ENCODE data around the gene PLCB2. TPM values are rescaled to one million over a fixed set of nuclear protein-coding genes. Genes with fewer than 3 reads are reported as not detected.

PLCB2 gene
- total and polyA plus RNA-seq, 4 donors: 7.6 to 21.8 (median 16.5) TPM

DNA sequence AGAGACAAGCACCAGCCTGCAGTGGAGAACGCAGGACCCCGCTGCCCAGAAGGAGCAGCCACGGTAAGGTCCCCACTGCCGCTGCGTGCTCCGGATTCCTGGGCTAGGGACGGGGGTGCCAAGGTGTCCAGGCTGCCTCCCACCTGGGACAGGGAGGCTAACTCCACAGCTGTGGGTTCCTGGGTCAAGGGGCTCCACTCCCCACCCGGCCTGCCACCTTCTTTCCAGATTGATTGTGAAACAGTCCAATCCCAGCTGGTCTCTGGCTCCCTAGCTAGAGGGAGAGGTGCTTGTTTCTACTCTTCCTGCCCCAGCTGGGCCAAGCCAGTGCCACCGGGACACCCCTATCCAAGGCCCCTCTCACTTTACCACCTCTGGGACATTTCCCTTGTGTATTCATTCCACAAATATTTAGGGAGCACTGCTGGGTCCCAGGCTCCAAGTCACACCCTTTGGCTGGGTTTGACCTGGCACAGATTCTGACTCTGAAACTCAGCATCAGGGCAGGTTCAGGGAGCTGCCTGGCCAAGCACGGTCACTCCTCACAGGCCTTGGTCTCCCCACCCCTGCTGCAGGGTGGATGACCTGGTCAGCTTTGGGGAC, 67.0 kb downstream of the PLCB2 start:
- WGBS (ENCODE audit: insufficient coverage): 89% methylated on average over 6 of the region's 10 CpGs
- Histone ChIP-seq H3K9me3 (ENCODE audit: control insufficient read depth, insufficient read depth, low read length) (no peaks in the 10 kb centered on the region), H3K4me1 (ENCODE audit: control insufficient read depth, insufficient read depth, low read length) (peaks cover 42% of the 10 kb centered on the region), H3K27ac (ENCODE audit: low read depth, low read length) (no peak overlapping the region), H3K27me3 (ENCODE audit: control insufficient read depth, insufficient read depth, low read length) (peaks cover 3% of the 10 kb centered on the region), H3K4me3 (ENCODE audit: low read depth, low read length) (no peak overlapping the region), H3K36me3 (ENCODE audit: control insufficient read depth, insufficient read depth, low read length) (peaks cover 6% of the 10 kb centered on the region)
- no peak for DNase-seq (ENCODE audit: low read depth in 4 of 6, low spot score in 6 of 6)

DNA sequence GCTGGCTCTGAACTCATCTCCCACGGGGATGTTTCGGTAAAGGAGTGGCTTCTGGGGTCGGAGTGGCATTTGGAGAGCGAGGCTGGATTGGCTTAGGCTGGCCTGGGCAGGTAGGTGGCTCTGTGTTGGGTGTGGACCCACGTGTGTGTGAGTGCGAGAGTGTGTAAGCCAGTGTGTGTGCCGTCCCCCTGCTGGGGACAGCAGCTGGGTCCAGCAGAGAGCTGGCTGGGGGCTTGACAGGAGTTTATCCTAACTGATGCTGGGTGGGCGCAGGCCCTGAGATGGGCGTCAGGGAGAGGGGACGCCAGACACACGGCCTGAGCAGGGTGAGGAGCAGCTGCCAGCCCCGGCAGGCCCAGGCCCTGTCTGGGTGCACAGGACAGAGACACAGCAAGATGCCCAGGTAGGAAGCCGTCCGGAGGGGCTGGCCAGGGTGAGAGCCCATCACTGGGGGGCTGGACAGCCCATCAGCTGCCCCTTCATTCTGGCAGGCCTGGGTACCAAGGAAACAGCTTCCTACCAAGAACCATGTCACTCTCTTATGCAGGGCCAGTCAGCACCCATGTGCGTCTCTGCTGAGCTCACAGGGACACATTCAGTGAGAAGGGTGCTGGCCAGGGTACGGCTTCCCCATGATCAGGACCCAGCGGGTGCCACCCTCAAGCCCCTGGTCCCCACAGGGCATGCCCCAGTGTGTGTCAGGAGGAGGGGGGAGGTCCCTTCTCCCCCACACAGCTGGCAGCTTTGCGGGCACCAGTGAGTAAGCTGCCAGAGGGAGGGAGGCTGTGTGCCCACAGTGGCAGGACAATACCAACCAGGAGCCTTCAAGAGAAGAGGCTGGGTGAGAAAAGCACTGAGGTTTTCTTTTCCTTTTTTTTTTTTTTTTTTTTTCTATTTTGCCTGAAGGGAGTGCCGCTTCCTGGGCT, 67.8 kb downstream of the PLCB2 start:
- H3K9me3 ChIP-seq (ENCODE audit: control insufficient read depth, insufficient read depth, low read length): no peaks in the 10 kb centered on the region
- peak in 1 of 6 donors; percentile 28 for DNase-seq (ENCODE audit: low read depth in 4 of 6, low spot score in 6 of 6)
- no peak overlapping the region for H3K27ac ChIP-seq (ENCODE audit: low read depth, low read length)
- H3K27me3 ChIP-seq (ENCODE audit: control insufficient read depth, insufficient read depth, low read length): peaks cover 3% of the 10 kb centered on the region
- peaks cover 6% of the 10 kb centered on the region for H3K36me3 ChIP-seq (ENCODE audit: control insufficient read depth, insufficient read depth, low read length)
- H3K4me3 ChIP-seq (ENCODE audit: low read depth, low read length): peak overlapping the region; percentile 24
- WGBS (ENCODE audit: insufficient coverage): 54% methylated on average over 18 of the region's 19 CpGs
- H3K4me1 ChIP-seq (ENCODE audit: control insufficient read depth, insufficient read depth, low read length): peaks cover 42% of the 10 kb centered on the region

DNA sequence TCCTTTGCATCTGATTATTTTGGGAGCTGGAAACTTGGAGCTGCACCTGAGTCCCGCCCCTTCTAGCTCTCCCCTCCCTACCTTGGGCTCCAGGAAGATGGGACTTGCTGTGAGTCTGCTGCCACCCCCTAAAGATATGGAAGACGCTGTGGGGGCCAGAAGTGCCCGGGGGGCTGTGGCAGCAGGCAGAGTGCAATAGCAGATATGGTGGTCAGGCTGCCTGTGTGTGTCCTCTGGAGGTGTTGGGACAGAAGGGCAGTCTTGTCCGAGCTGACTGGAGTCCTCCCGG, 68.4 kb downstream of the PLCB2 start:
- WGBS (ENCODE audit: insufficient coverage): 14% methylated on average over 4 of the region's 5 CpGs
- no peaks in the 10 kb centered on the region for H3K9me3 ChIP-seq (ENCODE audit: control insufficient read depth, insufficient read depth, low read length)
- DNase-seq (ENCODE audit: low read depth in 4 of 6, low spot score in 6 of 6): no peak
- H3K27me3 ChIP-seq (ENCODE audit: control insufficient read depth, insufficient read depth, low read length): peaks cover 3% of the 10 kb centered on the region
- peak overlapping the region; percentile 24 for H3K4me3 ChIP-seq (ENCODE audit: low read depth, low read length)
- H3K4me1 ChIP-seq (ENCODE audit: control insufficient read depth, insufficient read depth, low read length): peaks cover 42% of the 10 kb centered on the region
- no peak overlapping the region for H3K27ac ChIP-seq (ENCODE audit: low read depth, low read length)
- peaks cover 6% of the 10 kb centered on the region for H3K36me3 ChIP-seq (ENCODE audit: control insufficient read depth, insufficient read depth, low read length)

DNA sequence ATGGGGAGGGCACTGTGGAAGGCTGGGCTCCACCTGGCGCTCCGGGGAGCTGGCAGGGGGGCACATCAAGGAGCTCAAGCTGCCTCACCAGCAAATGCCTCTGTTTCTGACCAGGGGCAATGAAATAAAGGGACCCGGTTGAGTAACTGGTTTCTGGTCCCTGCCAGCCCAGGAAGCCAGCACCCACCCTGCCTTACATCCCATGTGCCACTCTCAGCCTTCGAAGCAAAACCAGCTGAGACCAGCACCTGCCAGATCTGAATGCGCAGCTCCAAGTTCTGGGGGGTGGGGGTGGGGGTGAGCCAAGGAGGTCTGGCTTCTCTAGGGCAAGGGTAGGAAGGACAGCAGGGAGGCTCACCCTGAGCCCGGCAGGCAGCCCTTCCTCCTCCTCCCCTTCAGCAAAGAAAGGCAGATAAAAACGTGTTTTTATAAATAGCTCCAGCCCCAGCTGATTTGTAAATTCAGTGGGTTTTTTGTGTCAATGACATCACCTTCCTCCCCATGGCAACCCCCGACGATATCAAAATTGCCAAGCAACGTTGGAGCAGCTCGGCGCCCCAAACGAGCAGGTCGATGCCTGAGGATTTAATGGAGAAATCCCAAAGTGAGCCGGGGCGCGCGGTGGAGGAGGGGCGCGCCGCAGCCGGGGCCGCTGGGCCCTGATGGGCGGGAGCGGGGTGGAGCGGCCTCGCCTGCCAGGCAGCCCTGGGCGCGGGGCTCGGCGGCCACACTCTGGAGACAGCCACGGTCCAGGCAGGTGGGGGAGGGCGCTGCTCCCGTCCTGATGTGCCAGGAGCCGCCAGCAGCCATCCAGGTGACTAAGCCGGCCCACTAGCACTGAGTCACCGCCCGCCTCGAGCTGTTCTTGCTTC, 69.0 kb downstream of the PLCB2 start, which contains the start of gene PAK6:
Gene PAK6, plus strand, starts transcription at position 532 of the 872 bp plus-strand sequence. CDS start 25,723 bp downstream, outside the sequence.
- no peak within 1 kb of the TSS for H3K27ac ChIP-seq (ENCODE audit: low read depth, low read length)
- peaks cover 8% of the 10 kb centered on the region for H3K36me3 ChIP-seq (ENCODE audit: control insufficient read depth, insufficient read depth, low read length)
- peaks cover 46% of the 10 kb centered on the region for H3K4me1 ChIP-seq (ENCODE audit: control insufficient read depth, insufficient read depth, low read length)
- H3K27me3 ChIP-seq (ENCODE audit: control insufficient read depth, insufficient read depth, low read length): peaks cover 3% of the 10 kb centered on the region
- 3% methylated on average over 32 of the region's 39 CpGs for WGBS (ENCODE audit: insufficient coverage)
- peak in 2 of 6 donors; percentile 78 to 82 for DNase-seq (ENCODE audit: low read depth in 4 of 6, low spot score in 6 of 6)
- no peaks in the 10 kb centered on the region for H3K9me3 ChIP-seq (ENCODE audit: control insufficient read depth, insufficient read depth, low read length)
- H3K4me3 ChIP-seq (ENCODE audit: low read depth, low read length): peak within 1 kb of the TSS; percentile 24

Other genes with a start within 250 kb of the PLCB2 start
- 10 to 100 TPM in 1 of 2 donors, 1 to 10 TPM in 1; 7.8 to 10.3 TPM for gene BMF, start 199.1 kb downstream of the PLCB2 start, total RNA-seq
- gene BMF, start 199.1 kb downstream of the PLCB2 start, polyA plus RNA-seq (ENCODE audit: insufficient read length in 2 of 2): 1 to 10 TPM; 4.6 to 8.0 TPM
- 10 to 100 TPM; 24.0 to 26.5 TPM for gene BUB1B, start 146.9 kb downstream of the PLCB2 start, total RNA-seq
- gene BUB1B, start 146.9 kb downstream of the PLCB2 start, polyA plus RNA-seq (ENCODE audit: insufficient read length in 2 of 2): 10 to 100 TPM; 16.2 to 17.1 TPM
- 1 to 10 TPM; 4.4 to 5.0 TPM for gene PAK6, start 68.9 kb downstream of the PLCB2 start, total RNA-seq
- 10 to 100 TPM; 25.6 to 25.7 TPM for gene PAK6, start 68.9 kb downstream of the PLCB2 start, polyA plus RNA-seq (ENCODE audit: insufficient read length in 2 of 2)
- under 1 TPM in 1 of 2 donors, not detected in 1; 0.28 TPM for gene ANKRD63, start 24.9 kb downstream of the PLCB2 start, total RNA-seq
- under 1 TPM; 0.14 to 0.30 TPM for gene ANKRD63, start 24.9 kb downstream of the PLCB2 start, polyA plus RNA-seq (ENCODE audit: insufficient read length in 2 of 2)
- gene INAFM2, start 15.8 kb upstream of the PLCB2 start, total RNA-seq: 10 to 100 TPM; 17.0 to 20.6 TPM
- gene INAFM2, start 15.8 kb upstream of the PLCB2 start, polyA plus RNA-seq (ENCODE audit: insufficient read length in 2 of 2): 10 to 100 TPM; 26.1 to 29.6 TPM
- gene CCDC9B, start 33.0 kb upstream of the PLCB2 start, total RNA-seq: 1 to 10 TPM; 1.8 to 3.0 TPM
- gene CCDC9B, start 33.0 kb upstream of the PLCB2 start, polyA plus RNA-seq (ENCODE audit: insufficient read length in 2 of 2): 1 to 10 TPM; 5.8 to 7.5 TPM
- gene PHGR1, start 43.1 kb upstream of the PLCB2 start, total RNA-seq: not detected
- gene PHGR1, start 43.1 kb upstream of the PLCB2 start, polyA plus RNA-seq (ENCODE audit: insufficient read length in 2 of 2): not detected
- 10 to 100 TPM in 1 of 2 donors, 1 to 10 TPM in 1; 7.8 to 13.3 TPM for gene DISP2, start 50.3 kb upstream of the PLCB2 start, total RNA-seq
- gene DISP2, start 50.3 kb upstream of the PLCB2 start, polyA plus RNA-seq (ENCODE audit: insufficient read length in 2 of 2): 10 to 100 TPM; 28.6 to 43.8 TPM
- gene KNSTRN, start 74.8 kb upstream of the PLCB2 start, total RNA-seq: 10 to 100 TPM; 30.1 to 30.9 TPM
- 10 to 100 TPM; 33.9 to 36.2 TPM for gene KNSTRN, start 74.8 kb upstream of the PLCB2 start, polyA plus RNA-seq (ENCODE audit: insufficient read length in 2 of 2)
- 10 to 100 TPM; 45.5 to 50.6 TPM for gene IVD, start 97.9 kb upstream of the PLCB2 start, total RNA-seq
- 100 to 1,000 TPM in 1 of 2 donors, 10 to 100 TPM in 1; 76.9 to 105 TPM for gene IVD, start 97.9 kb upstream of the PLCB2 start, polyA plus RNA-seq (ENCODE audit: insufficient read length in 2 of 2)
- 10 to 100 TPM in 1 of 2 donors, 1 to 10 TPM in 1; 6.2 to 14.7 TPM for gene BAHD1, start 133.0 kb upstream of the PLCB2 start, total RNA-seq
- gene BAHD1, start 133.0 kb upstream of the PLCB2 start, polyA plus RNA-seq (ENCODE audit: insufficient read length in 2 of 2): 10 to 100 TPM; 22.8 to 25.3 TPM
- 10 to 100 TPM in 1 of 2 donors, 1 to 10 TPM in 1; 5.4 to 16.6 TPM for gene CHST14, start 163.0 kb upstream of the PLCB2 start, total RNA-seq
- 10 to 100 TPM; 20.0 to 21.9 TPM for gene CHST14, start 163.0 kb upstream of the PLCB2 start, polyA plus RNA-seq (ENCODE audit: insufficient read length in 2 of 2)